Measurements from ENCODE around the gene ZSWIM5.

The ZSWIM5 gene

DNA sequence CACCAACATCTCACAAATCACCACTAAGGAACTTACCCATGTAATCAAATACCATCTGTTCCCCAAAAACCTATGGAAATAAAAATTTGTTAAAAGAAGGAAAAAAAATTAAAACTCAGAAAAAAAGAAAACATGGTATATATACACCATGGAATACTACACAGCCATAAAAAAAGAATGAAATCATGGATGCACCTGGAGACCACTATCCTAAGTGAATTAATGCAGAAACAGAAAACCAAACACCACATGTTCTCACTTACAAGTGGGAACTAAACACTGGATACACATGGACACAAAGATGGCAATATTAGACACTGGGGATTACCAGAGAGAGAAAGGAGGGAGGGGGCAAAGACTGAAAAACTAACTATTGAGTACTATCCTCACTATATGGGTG lies 50.4 kb downstream of the ZSWIM5 start:
- TF ChIP-seq FOXP2 (optimal IDR thresholded peaks at IDR 0.05; ENCODE audit: control extremely low read depth, extremely low read length, insufficient read depth) (no peak), POLR2AphosphoS5 (IDR thresholded peaks at IDR 0.05; ENCODE audit: borderline replicate concordance, low read depth, low read length) (no peak), EZH2 (IDR thresholded peaks at IDR 0.05) (no peak)
- Histone ChIP-seq H3K9ac (ENCODE audit: insufficient read length) (no peak overlapping the region), H3K36me3 (ENCODE audit: insufficient read depth, low read length) (no peaks in the 10 kb centered on the region), H3K27ac (no peak overlapping the region), H3K9me3 (ENCODE audit: low read depth, low read length) (no peaks in the 10 kb centered on the region), H3K4me3 (no peak overlapping the region)
- no peak for DNase-seq (ENCODE audit: low read depth, low spot score)

DNA sequence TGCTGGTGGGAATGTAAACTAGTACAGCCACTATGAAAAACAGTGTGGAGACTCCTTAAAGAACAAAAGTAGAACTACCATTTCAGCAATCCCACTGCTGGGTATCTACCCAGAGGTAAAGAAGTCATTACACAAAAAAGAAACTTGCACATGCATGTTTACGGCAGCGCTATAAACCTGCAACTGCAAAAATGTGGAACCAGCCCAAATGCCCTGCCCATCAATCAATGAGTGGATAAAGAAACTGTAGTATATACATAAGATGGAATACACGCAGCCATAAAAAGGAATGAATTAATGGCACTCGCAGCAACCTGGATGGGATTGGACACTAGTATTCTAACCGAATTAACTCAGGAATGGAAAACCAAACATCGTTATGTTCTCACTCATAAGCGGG lies 51.0 kb downstream of the ZSWIM5 start:
- H3K9ac ChIP-seq (ENCODE audit: insufficient read length): no peak overlapping the region
- no peaks in the 10 kb centered on the region for H3K36me3 ChIP-seq (ENCODE audit: insufficient read depth, low read length)
- no peak overlapping the region for H3K4me3 ChIP-seq
- no peak overlapping the region for H3K27ac ChIP-seq
- TF ChIP-seq POLR2AphosphoS5 (IDR thresholded peaks at IDR 0.05; ENCODE audit: borderline replicate concordance, low read depth, low read length) (no peak), FOXP2 (optimal IDR thresholded peaks at IDR 0.05; ENCODE audit: control extremely low read depth, extremely low read length, insufficient read depth) (no peak)
- no peaks in the 10 kb centered on the region for H3K9me3 ChIP-seq (ENCODE audit: low read depth, low read length)
- no peak for DNase-seq (ENCODE audit: low read depth, low spot score)

DNA sequence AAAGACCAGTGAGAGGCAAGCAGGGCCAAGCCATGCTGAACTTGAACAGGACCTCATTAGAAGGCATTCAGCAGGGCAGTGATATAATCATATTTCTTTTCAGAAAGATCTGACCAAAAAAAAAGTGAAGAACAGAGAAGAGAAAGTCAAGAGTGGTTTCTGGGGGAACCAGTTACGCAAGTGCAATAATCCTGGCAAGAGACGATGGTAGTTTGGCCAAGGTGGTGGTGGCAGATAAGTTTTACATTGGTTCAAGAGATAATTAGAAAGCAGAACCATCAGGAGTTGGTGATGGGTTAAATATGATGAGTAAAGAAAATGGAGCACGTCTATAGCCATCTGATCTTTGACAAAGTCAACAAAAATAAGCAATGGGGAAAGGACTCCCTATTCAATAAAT lies 54.3 kb downstream of the ZSWIM5 start:
- no peak overlapping the region for H3K9ac ChIP-seq (ENCODE audit: insufficient read length)
- TF ChIP-seq EZH2 (IDR thresholded peaks at IDR 0.05) (no peak), POLR2AphosphoS5 (IDR thresholded peaks at IDR 0.05; ENCODE audit: borderline replicate concordance, low read depth, low read length) (no peak), FOXP2 (optimal IDR thresholded peaks at IDR 0.05; ENCODE audit: control extremely low read depth, extremely low read length, insufficient read depth) (no peak)
- no peak for DNase-seq (ENCODE audit: low read depth, low spot score)
- no peaks in the 10 kb centered on the region for H3K36me3 ChIP-seq (ENCODE audit: insufficient read depth, low read length)
- no peak overlapping the region for H3K4me3 ChIP-seq
- H3K9me3 ChIP-seq (ENCODE audit: low read depth, low read length): no peaks in the 10 kb centered on the region
- no peak overlapping the region for H3K27ac ChIP-seq

DNA sequence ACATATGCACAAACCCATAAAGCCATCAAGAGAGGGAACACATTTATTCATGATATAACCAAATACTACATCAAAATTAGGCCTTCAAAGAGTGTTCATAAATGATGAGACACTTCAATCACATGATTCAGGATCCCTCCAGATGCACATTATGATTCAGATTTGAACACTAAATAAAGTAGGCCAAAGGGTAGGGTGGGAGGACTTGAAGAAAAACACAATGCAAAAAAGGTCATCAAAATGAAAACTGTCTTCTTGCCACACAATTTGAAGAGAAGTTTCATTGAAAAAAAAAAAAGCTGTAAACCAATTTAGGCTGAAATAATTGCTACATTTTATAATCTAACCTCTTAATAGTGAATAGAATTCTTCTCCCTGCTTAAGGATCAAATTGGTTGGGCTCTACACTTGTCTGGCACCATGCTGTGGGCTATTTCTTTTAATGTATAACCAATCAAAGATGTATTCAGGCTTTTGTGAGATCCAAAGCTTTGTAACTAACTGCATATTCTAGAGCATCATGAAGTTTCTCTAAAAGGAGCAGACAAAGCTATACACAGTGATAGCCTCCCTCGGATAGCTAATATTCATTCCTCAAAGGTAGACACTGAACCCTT lies 58.1 kb downstream of the ZSWIM5 start:
- no peak overlapping the region for H3K27ac ChIP-seq
- no peak for DNase-seq (ENCODE audit: low read depth, low spot score)
- H3K4me3 ChIP-seq: no peak overlapping the region
- no peaks in the 10 kb centered on the region for H3K36me3 ChIP-seq (ENCODE audit: insufficient read depth, low read length)
- TF ChIP-seq FOXP2 (optimal IDR thresholded peaks at IDR 0.05; ENCODE audit: control extremely low read depth, extremely low read length, insufficient read depth) (no peak), POLR2AphosphoS5 (IDR thresholded peaks at IDR 0.05; ENCODE audit: borderline replicate concordance, low read depth, low read length) (no peak), EZH2 (IDR thresholded peaks at IDR 0.05) (no peak)
- no peaks in the 10 kb centered on the region for H3K9me3 ChIP-seq (ENCODE audit: low read depth, low read length)
- no peak overlapping the region for H3K9ac ChIP-seq (ENCODE audit: insufficient read length)

DNA sequence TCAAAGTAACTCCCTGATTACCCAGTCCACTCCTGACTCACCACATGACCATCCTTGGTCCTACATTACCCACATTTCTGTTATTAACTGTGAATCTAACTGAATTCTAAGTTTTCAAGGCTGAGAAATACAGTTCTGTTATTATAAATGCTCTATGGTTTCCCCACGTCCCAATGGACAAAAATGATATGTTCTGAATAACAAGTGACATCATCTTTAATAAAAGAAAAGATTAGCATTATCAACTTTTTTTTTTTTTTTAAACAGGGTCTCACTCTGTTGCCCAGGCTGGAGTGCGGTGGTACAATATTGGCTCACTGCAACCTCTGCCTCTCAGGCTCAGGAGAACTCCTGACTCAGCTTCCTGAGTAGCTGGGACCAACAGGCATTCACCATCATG lies 59.6 kb downstream of the ZSWIM5 start:
- Histone ChIP-seq H3K36me3 (ENCODE audit: insufficient read depth, low read length) (no peaks in the 10 kb centered on the region), H3K27ac (no peak overlapping the region), H3K4me3 (no peak overlapping the region), H3K9ac (ENCODE audit: insufficient read length) (no peak overlapping the region), H3K9me3 (ENCODE audit: low read depth, low read length) (no peaks in the 10 kb centered on the region)
- DNase-seq (ENCODE audit: low read depth, low spot score): no peak
- TF ChIP-seq POLR2AphosphoS5 (IDR thresholded peaks at IDR 0.05; ENCODE audit: borderline replicate concordance, low read depth, low read length): no peak
- TF ChIP-seq EZH2 (IDR thresholded peaks at IDR 0.05): no peak
- no peak for TF ChIP-seq FOXP2 (optimal IDR thresholded peaks at IDR 0.05; ENCODE audit: control extremely low read depth, extremely low read length, insufficient read depth)

DNA sequence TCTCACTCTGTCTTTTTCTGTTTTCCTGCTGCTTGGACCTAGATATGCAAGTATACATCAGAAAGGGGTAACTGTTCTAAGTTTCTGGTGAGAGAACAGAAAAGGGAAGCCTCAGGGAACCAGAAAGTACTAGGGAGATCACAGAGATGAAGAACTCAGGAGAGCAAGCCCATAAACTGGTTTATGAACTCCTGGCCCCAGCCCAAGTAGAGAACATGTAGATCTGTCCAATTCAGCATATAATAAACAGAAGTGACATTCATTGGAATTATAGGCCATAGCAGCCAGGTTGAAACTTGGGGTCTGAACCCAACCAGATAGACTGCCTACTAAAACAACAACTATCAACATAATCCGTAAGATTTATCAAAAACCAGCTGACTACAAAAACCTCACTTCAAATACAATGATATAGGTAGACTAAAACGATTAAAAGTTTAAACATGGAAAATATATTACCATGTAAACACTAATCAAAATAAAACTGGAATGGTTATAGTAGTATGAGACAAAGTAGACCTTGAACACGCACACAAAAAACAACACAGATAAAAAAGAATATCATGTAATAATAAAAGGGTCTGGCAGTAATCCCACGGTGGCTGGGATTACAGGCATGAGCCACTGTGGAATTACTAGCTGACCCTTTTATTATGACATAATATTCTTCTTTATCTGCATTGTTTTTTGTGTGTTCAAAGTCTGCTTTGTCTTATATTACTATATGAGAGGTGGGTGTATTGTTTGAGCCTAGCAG lies 65.0 kb downstream of the ZSWIM5 start:
- Histone ChIP-seq H3K9me3 (ENCODE audit: low read depth, low read length) (no peaks in the 10 kb centered on the region), H3K4me3 (no peak overlapping the region), H3K36me3 (ENCODE audit: insufficient read depth, low read length) (no peaks in the 10 kb centered on the region), H3K27ac (no peak overlapping the region), H3K9ac (ENCODE audit: insufficient read length) (no peak overlapping the region)
- DNase-seq (ENCODE audit: low read depth, low spot score): no peak
- TF ChIP-seq EZH2 (IDR thresholded peaks at IDR 0.05): no peak
- TF ChIP-seq FOXP2 (optimal IDR thresholded peaks at IDR 0.05; ENCODE audit: control extremely low read depth, extremely low read length, insufficient read depth): no peak
- no peak for TF ChIP-seq POLR2AphosphoS5 (IDR thresholded peaks at IDR 0.05; ENCODE audit: borderline replicate concordance, low read depth, low read length)

DNA sequence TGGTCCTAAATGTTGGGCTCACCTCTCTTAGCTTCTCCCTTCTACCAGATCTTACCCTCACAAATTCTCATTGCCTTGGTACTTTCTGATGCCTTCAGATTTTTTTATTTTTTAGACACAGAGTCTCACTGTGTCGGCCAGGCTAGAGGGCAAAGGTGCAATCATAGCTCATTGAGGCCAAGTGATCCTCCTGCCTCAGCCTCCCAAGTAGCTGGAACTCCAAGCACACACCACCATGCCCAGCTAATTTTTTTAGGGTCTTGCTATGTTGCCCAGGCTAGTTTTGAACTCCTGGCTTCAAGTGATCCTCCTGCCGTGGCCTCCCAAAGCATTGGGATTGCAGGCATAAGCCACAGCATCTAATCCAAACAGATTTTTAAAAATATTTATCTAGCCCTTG lies 69.4 kb downstream of the ZSWIM5 start:
- no peak for TF ChIP-seq FOXP2 (optimal IDR thresholded peaks at IDR 0.05; ENCODE audit: control extremely low read depth, extremely low read length, insufficient read depth)
- Histone ChIP-seq H3K27ac (no peak overlapping the region), H3K9ac (ENCODE audit: insufficient read length) (no peak overlapping the region)

DNA sequence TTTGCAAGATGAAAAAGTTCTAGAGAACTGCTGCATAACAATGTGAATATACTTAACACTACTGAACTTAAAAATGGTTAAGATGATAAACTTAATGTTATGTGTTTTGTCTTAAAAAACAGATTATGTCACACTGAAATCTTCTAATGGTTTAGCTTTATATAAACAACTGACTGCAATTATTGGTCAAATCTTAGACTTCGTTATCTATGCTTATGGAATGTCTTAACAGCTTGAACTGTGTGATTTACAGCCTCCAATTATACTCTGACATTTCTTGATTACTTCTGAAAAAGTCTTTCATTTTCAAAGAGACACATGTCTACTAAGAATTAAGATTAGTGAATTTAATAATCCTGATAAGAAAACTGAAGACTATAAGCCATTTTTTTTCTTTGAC lies 71.1 kb downstream of the ZSWIM5 start:
- Histone ChIP-seq H3K9ac (ENCODE audit: insufficient read length) (no peak overlapping the region), H3K27ac (no peak overlapping the region), H3K36me3 (ENCODE audit: insufficient read depth, low read length) (no peaks in the 10 kb centered on the region), H3K9me3 (ENCODE audit: low read depth, low read length) (no peaks in the 10 kb centered on the region), H3K4me3 (no peak overlapping the region)
- no peak for DNase-seq (ENCODE audit: low read depth, low spot score)
- TF ChIP-seq EZH2 (IDR thresholded peaks at IDR 0.05) (no peak), POLR2AphosphoS5 (IDR thresholded peaks at IDR 0.05; ENCODE audit: borderline replicate concordance, low read depth, low read length) (no peak), FOXP2 (optimal IDR thresholded peaks at IDR 0.05; ENCODE audit: control extremely low read depth, extremely low read length, insufficient read depth) (no peak)

More for the DNA sequence above, 69.4 kb downstream of the ZSWIM5 start:
- H3K9me3 ChIP-seq (ENCODE audit: low read depth, low read length): no peaks in the 10 kb centered on the region
- DNase-seq (ENCODE audit: low read depth, low spot score): no peak
- H3K36me3 ChIP-seq (ENCODE audit: insufficient read depth, low read length): no peaks in the 10 kb centered on the region
- no peak overlapping the region for H3K4me3 ChIP-seq
